K562 (cell line): Measurements from ENCODE around the gene CAPZB. TPM values are rescaled to one million over a fixed set of nuclear protein-coding genes. Genes with fewer than 3 reads are reported as not detected.

Experiments
- CBX1 ChIP-seq: sonication (generic); IDR thresholded peaks from 2 replicates; pipeline ENCODE4 v1.6.1; 2016; ENCODE audit warnings: antibody characterized with exemption, low read depth, mild to moderate bottlenecking
- DPF2 ChIP-seq: fragments of 450-650 bp; IDR thresholded peaks from 2 replicates; pipeline ENCODE4 v1.6.1; 2016
- TAL1 ChIP-seq: fragments of 450-650 bp; IDR thresholded peaks from 2 replicates; pipeline ENCODE4 v1.6.1; 2016; ENCODE audit warnings: mild to moderate bottlenecking
- ZNF766 ChIP-seq: fragments of 200-800 bp; sonication (Bioruptor generic); conservative IDR thresholded peaks from 2 replicates; pipeline ENCODE4 v1.6.1; 2016; ENCODE audit warnings: missing genetic modification characterization, missing compliant biosample characterization
- polyA plus RNA-seq, 8 experiments: library from polyadenylated mRNA; depleted of rRNA in 4 of 8; stranded (reverse) in 5 of 8; unstranded in 3 of 8; fragments of >200 nt; fragmentation: Nextera tagmentation in 2 of 8; fragmentation: Illumina TruSeq in 1 of 8; extraction: Ambion mirVana in 2 of 8; extraction: Trizol in 1 of 8; gene quantifications; 2 replicates each; pipeline versions ENCODE4 v1.2.1 to v1.2.3, GENCODE V29; 2011 to 2014; ENCODE audit warnings: inconsistent platforms in 1 of 8, missing spikeins in 1 of 8
- total RNA-seq, 7 experiments: library from RNA; depleted of rRNA in 6 of 7; stranded (reverse); fragments of >200 nt in 6 of 7; fragmentation: Illumina TruSeq in 2 of 7; extraction: Trizol in 2 of 7; gene quantifications; 2 replicates each; pipeline versions ENCODE4 v1.2.1 to v1.2.3, GENCODE V29; 2011 to 2021; ENCODE audit warnings: low replicate concordance in 1 of 7
- TF ChIP-seq, protein P1 (sequence below), 2 experiments: fragments of 450-650 bp; IDR thresholded peaks; 2 replicates each; pipeline ENCODE4 v1.6.1; 2016; ENCODE audit warnings: mild to moderate bottlenecking in 2 of 2, borderline replicate concordance in 1 of 2, low read depth in 1 of 2, moderate library complexity in 1 of 2
- TF ChIP-seq, protein P2 (sequence below): fragments of 450-650 bp; IDR thresholded peaks from 2 replicates; pipeline ENCODE4 v1.6.1; 2016

CAPZB gene
- total and polyA plus RNA-seq, 9 of the 15 experiments (the other 6 are each of a cell fraction or from before 2014, with no cell fraction given), result 57.6 to 297 (median 125) TPM

DNA sequence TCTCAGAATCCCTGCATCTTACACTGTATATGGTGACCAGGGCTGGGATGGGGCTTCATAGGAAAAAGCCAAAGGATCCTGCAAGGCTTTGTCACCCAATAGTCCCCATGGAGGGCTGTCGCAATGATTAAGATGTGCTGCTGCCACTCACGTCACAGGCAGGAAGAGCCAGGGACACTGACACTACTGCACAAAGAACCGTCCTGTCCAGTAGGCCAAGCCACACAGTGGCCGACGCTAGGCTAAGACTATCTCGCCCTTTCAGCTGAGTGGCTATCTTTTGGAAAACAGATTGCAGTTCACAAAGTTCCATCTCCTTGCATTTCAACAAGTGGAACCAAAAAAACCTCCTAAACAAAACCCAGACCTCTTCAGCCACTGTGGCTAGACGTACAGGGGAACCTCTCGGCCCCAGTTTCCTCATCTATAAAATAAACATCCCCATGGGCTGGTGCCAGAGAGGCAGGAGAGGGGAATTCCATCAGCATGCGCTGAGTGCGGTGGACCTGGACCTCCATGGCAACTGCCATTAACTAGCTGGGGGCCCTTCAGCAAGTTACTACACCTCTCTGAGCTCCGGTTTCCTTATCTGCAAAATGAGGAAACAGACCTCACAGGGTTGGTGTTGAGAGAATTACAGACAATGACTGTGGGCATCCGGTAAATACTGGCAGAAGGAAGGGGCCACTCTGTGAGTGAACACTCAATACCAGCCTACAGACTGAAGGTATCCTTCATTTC lies 8.7 kb downstream of the CAPZB start (continued):
- TF ChIP-seq, protein P1, sequence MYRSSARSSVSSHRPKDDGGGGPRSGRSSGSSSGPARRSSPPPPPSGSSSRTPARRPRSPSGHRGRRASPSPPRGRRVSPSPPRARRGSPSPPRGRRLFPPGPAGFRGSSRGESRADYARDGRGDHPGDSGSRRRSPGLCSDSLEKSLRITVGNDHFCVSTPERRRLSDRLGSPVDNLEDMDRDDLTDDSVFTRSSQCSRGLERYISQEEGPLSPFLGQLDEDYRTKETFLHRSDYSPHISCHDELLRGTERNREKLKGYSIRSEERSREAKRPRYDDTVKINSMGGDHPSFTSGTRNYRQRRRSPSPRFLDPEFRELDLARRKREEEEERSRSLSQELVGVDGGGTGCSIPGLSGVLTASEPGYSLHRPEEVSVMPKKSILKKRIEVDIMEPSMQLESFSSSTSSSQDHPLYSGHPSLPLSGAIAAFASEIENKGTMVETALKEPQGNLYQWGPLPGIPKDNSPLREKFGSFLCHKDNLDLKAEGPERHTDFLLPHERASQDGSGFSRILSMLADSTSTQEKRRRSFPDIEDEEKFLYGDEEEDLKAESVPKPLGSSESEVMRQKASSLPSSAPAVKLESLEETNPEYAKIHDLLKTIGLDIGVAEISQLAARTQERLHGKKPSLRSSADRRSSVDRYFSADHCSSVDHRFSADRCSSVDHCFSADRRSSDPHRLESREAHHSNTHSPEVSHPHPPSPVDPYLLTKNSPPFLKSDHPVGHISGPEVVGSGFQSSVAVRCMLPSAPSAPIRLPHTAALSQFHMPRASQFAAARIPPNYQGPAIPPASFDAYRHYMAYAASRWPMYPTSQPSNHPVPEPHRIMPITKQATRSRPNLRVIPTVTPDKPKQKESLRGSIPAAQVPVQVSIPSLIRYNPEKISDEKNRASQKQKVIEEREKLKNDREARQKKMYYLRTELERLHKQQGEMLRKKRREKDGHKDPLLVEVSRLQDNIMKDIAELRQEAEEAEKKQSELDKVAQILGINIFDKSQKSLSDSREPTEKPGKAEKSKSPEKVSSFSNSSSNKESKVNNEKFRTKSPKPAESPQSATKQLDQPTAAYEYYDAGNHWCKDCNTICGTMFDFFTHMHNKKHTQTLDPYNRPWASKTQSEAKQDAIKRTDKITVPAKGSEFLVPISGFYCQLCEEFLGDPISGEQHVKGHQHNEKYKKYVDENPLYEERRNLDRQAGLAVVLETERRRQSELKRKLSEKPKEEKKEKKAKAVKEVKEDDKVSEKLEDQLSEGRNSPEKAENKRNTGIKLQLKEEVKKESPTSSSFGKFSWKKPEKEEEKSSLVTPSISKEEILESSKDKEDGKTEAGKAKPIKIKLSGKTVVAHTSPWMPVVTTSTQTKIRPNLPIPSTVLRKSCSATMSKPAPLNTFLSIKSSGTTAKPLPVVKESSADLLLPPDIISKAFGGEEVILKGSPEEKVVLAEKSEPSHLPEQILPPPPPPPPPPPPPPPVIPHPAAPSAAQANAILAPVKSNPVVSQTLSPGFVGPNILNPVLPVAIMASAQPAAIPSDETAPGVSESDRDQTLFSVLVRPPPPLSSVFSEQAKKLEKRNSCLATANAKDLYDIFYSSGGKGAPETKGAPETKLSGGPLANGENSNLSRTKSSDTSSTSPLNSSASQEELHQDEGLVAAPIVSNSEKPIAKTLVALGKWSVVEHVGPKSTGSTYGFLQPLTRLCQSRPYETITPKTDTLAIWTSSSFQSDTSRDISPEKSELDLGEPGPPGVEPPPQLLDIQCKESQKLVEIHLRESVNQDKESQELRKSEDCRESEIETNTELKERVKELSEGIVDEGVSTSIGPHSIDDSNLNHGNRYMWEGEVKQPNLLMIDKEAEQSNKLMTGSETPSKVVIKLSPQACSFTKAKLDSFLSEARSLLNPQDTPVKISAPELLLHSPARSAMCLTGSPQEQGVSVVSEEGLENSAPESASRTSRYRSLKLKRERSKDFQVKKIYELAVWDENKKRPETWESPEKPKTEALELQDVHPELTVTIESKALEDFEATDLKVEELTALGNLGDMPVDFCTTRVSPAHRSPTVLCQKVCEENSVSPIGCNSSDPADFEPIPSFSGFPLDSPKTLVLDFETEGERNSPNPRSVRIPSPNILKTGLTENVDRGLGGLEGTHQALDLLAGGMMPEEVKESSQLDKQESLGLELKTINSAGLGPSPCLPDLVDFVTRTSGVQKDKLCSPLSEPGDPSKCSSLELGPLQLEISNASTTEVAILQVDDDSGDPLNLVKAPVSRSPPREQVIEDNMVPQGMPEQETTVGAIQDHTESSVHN (IDR thresholded peaks at IDR 0.05; ENCODE audit: borderline replicate concordance in 1 of 2, low read depth in 1 of 2), result no peak
- TF ChIP-seq, protein P2, sequence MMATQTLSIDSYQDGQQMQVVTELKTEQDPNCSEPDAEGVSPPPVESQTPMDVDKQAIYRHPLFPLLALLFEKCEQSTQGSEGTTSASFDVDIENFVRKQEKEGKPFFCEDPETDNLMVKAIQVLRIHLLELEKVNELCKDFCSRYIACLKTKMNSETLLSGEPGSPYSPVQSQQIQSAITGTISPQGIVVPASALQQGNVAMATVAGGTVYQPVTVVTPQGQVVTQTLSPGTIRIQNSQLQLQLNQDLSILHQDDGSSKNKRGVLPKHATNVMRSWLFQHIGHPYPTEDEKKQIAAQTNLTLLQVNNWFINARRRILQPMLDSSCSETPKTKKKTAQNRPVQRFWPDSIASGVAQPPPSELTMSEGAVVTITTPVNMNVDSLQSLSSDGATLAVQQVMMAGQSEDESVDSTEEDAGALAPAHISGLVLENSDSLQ, result peak; percentile 74
- TF ChIP-seq DPF2 (peak; percentile 78), CBX1 (peak; percentile 72; the same call in 1 of the 2 replicates), TAL1 (peak; percentile 70), ZNF766 (CRISPR knock-in tag) (no peak)
- TF ChIP-seq, all 486 proteins: peak for 53
